HEK293 (cell line): ENCODE results near the gene HMCN1.
"Not testable (repeated sequence)": the region's sequence is repeated elsewhere in the genome, so short reads cannot be mapped to it uniquely, and the experiment has no call there.

Experiments used
- CTCF ChIA-PET: fragments of 350-600 bp; formaldehyde crosslinking; extraction: SDS; loops from one replicate; lab custom pipeline; 2021; ENCODE audit warnings: antibody characterized with exemption; lab: Yijun Ruan, JAX
- POLR2A ChIA-PET: fragments of 300-600 bp; formaldehyde crosslinking; extraction: SDS; loops from one replicate; lab custom pipeline; 2020; ENCODE audit warnings: antibody characterized with exemption, inconsistent platforms; lab: Yijun Ruan, JAX
- H3K27ac ChIP-seq: fragments of 200-500 bp; sonication (Bioruptor generic); 2 replicates; pipeline ENCODE4 v1.5.1; 2014; ENCODE audit warnings: low read depth, low read length, control low read depth, inconsistent platforms; ENCODE audit errors: extremely low read depth
- H3K36me3 ChIP-seq, 2 experiments: fragments of 200-500 bp in 1 of 2; sonication (Bioruptor generic) in 1 of 2; 1 replicate in 1 of 2; 2 replicates in 1 of 2; pipeline ENCODE4 v1.5.1; 2014 to 2017; ENCODE audit warnings: inconsistent platforms in 2 of 2, low read length in 2 of 2; ENCODE audit not compliant: control insufficient read depth in 2 of 2, insufficient read depth in 1 of 2
- H3K4me1 ChIP-seq: fragments of 200-500 bp; sonication (Bioruptor generic); 2 replicates; pipeline ENCODE4 v1.5.1; 2014; ENCODE audit warnings: mild to moderate bottlenecking, low read length, inconsistent platforms; ENCODE audit not compliant: control insufficient read depth, insufficient read depth
- H3K4me3 ChIP-seq: 2 replicates; pipeline ENCODE4 v1.5.1; 2011; ENCODE audit warnings: low read depth, mild to moderate bottlenecking, control low read depth, low read length, moderate library complexity
- H3K9me3 ChIP-seq: fragments of 200-500 bp; sonication (Bioruptor generic); 2 replicates; pipeline ENCODE4 v1.5.1; 2014; ENCODE audit warnings: low read depth, low read length, inconsistent platforms; ENCODE audit not compliant: control insufficient read depth, insufficient read depth
- PRDM1 ChIP-seq: fragments of 450-650 bp; formaldehyde crosslinking; IDR thresholded peaks from 2 replicates; pipeline ENCODE4; 2016; ENCODE audit warnings: missing biosample characterization, missing genetic modification characterization
- SP2 ChIP-seq: fragments of 450-650 bp; formaldehyde crosslinking; IDR thresholded peaks from 2 replicates; pipeline ENCODE4 v1.5.1; 2016; ENCODE audit warnings: missing biosample characterization, missing genetic modification characterization
- TCF7L2 ChIP-seq: IDR thresholded peaks from 2 replicates; pipeline ENCODE4 v1.6.1; 2011; ENCODE audit warnings: low read depth, mild to moderate bottlenecking, inconsistent platforms, low read length, moderate library complexity, borderline replicate concordance
- TRIM28 ChIP-seq: IDR thresholded peaks from 2 replicates; pipeline ENCODE4 v1.6.1; 2011; ENCODE audit warnings: low read length, control low read depth, borderline replicate concordance
- ZEB2 ChIP-seq: fragments of 450-650 bp; formaldehyde crosslinking; IDR thresholded peaks from 2 replicates; pipeline ENCODE4 v1.5.1; 2016; ENCODE audit warnings: missing biosample characterization, missing genetic modification characterization
- ZFP41 ChIP-seq: fragments of 450-650 bp; formaldehyde crosslinking; IDR thresholded peaks from 2 replicates; pipeline ENCODE4 v1.5.1; 2016; ENCODE audit warnings: missing biosample characterization, missing genetic modification characterization, borderline replicate concordance
- ZNF112 ChIP-seq: fragments of 450-650 bp; formaldehyde crosslinking; IDR thresholded peaks from 2 replicates; pipeline ENCODE4 v1.5.0; 2017; ENCODE audit warnings: missing biosample characterization, missing genetic modification characterization
- ZNF184 ChIP-seq: fragments of 450-650 bp; IDR thresholded peaks from 2 replicates; pipeline ENCODE4 v1.5.1; 2018; ENCODE audit warnings: missing biosample characterization, mild to moderate bottlenecking, missing genetic modification characterization
- ZNF341 ChIP-seq: fragments of 450-650 bp; formaldehyde crosslinking; IDR thresholded peaks from 2 replicates; pipeline ENCODE4; 2016; ENCODE audit warnings: low read depth, missing biosample characterization, missing genetic modification characterization
- ZNF549 ChIP-seq: fragments of 450-650 bp; IDR thresholded peaks from 2 replicates; pipeline ENCODE4 v1.5.1; 2018; ENCODE audit warnings: missing biosample characterization, missing genetic modification characterization, mild to moderate bottlenecking, inconsistent platforms, moderate library complexity
- ZNF555 ChIP-seq: fragments of 450-650 bp; formaldehyde crosslinking; conservative IDR thresholded peaks from 2 replicates; pipeline ENCODE4 v1.5.1; 2017; ENCODE audit warnings: missing biosample characterization, mild to moderate bottlenecking, missing genetic modification characterization, inconsistent platforms
- ZNF558 ChIP-seq: fragments of 450-650 bp; formaldehyde crosslinking; IDR thresholded peaks from 2 replicates; pipeline ENCODE4 v1.5.1; 2016; ENCODE audit warnings: missing biosample characterization, missing genetic modification characterization
- ZNF561 ChIP-seq: fragments of 450-650 bp; IDR thresholded peaks from 2 replicates; pipeline ENCODE4 v1.5.1; 2018; ENCODE audit warnings: missing biosample characterization, missing genetic modification characterization, borderline replicate concordance
- ZNF585B ChIP-seq: fragments of 450-650 bp; formaldehyde crosslinking; IDR thresholded peaks from 2 replicates; pipeline ENCODE4 v1.5.1; 2016; ENCODE audit warnings: missing biosample characterization, missing genetic modification characterization
- ZNF623 ChIP-seq: fragments of 450-650 bp; formaldehyde crosslinking; IDR thresholded peaks from 2 replicates; pipeline ENCODE4 v1.5.1; 2016; ENCODE audit warnings: missing biosample characterization, missing genetic modification characterization
- ZNF629 ChIP-seq: fragments of 450-650 bp; formaldehyde crosslinking; IDR thresholded peaks from 2 replicates; pipeline ENCODE4 v1.5.1; 2017; ENCODE audit warnings: missing biosample characterization, missing genetic modification characterization
- ZNF654 ChIP-seq: fragments of 450-650 bp; formaldehyde crosslinking; IDR thresholded peaks from 2 replicates; pipeline ENCODE4 v1.5.1; 2016; ENCODE audit warnings: low read depth, missing biosample characterization, missing genetic modification characterization
- ZNF660 ChIP-seq: fragments of 450-650 bp; IDR thresholded peaks from 2 replicates; pipeline ENCODE4 v1.5.1; 2018; ENCODE audit warnings: missing biosample characterization, mild to moderate bottlenecking, missing genetic modification characterization
- ZNF670 ChIP-seq: fragments of 450-650 bp; formaldehyde crosslinking; IDR thresholded peaks from 2 replicates; pipeline ENCODE4 v1.5.1; 2016; ENCODE audit warnings: missing biosample characterization, missing genetic modification characterization, low read depth
- ZNF707 ChIP-seq: fragments of 450-650 bp; formaldehyde crosslinking; IDR thresholded peaks from 2 replicates; pipeline ENCODE4 v1.5.1; 2016; ENCODE audit warnings: missing biosample characterization, missing genetic modification characterization
- ZXDB ChIP-seq: fragments of 450-650 bp; formaldehyde crosslinking; IDR thresholded peaks from 2 replicates; pipeline ENCODE4 v1.5.1; 2016; ENCODE audit warnings: missing biosample characterization, missing genetic modification characterization
- TF ChIP-seq, protein P1 (sequence below): fragments of 450-650 bp; formaldehyde crosslinking; IDR thresholded peaks from 2 replicates; pipeline ENCODE4 v1.5.1; 2016; ENCODE audit warnings: missing biosample characterization, missing genetic modification characterization
- TF ChIP-seq, protein P2 (sequence below): fragments of 450-650 bp; formaldehyde crosslinking; IDR thresholded peaks from 2 replicates; pipeline ENCODE4 v1.5.1; 2017; ENCODE audit warnings: missing biosample characterization, missing genetic modification characterization

HMCN1 gene

DNA sequence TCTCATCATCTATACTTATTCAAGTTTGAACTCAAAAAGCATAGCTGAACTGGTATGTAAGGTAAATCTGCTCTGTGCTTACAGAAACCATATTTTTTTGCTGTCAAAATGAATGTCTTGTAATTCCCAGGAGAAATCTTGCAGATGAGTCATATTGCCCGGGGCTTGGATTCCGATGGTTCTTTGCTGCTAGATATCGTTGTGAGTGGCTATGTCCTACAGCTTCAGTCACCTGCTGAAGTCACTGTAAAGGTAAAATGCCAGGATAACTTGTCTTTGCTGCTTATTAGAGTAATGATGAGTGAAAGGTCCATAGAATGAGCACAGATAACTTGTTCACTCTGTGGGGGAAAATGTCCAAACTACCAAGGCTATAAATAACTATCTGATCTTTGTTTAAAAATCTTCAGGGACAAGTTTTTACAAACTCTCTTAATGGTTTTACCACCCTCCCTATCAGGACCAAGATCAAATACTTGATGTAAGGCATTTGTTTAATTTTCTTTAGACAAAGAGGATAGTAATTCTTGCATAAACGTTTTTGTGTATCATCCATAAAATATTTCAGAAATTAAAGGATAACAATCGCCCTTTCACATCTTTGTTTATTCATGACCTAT, 418.5 kb downstream of the HMCN1 start (continued):
- TF ChIP-seq, protein P1, sequence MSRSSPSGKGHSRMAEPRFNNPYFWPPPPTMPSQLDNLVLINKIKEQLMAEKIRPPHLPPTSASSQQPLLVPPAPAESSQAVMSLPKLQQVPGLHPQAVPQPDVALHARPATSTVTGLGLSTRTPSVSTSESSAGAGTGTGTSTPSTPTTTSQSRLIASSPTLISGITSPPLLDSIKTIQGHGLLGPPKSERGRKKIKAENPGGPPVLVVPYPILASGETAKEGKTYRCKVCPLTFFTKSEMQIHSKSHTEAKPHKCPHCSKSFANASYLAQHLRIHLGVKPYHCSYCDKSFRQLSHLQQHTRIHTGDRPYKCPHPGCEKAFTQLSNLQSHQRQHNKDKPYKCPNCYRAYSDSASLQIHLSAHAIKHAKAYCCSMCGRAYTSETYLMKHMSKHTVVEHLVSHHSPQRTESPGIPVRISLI (tag by site-specific recombination), result peak; percentile 65; the same call in 1 of the 2 replicates
- TF ChIP-seq ZNF555 (tag by site-specific recombination) (no peak), ZNF660 (tag by site-specific recombination) (0 out of 2 replicates have a peak, but pooled peaks have one; percentile 7), ZNF341 (tag by site-specific recombination) (no peak), ZEB2 (0 out of 2 replicates have a peak, but pooled peaks have one; percentile 42), ZNF558 (tag by site-specific recombination) (peak; percentile 91), ZNF184 (tag by site-specific recombination) (0 out of 2 replicates have a peak, but pooled peaks have one; percentile 40), TRIM28 (0 out of 2 replicates have a peak, but pooled peaks have one; percentile 24), ZNF629 (tag by site-specific recombination) (peak; percentile 33; the same call in 1 of the 2 replicates), ZFP41 (no peak), ZNF112 (tag by site-specific recombination) (no peak), ZNF549 (no peak), TCF7L2 (peak; percentile 45; the same call in 1 of the 2 replicates)
- TF ChIP-seq, protein P2, sequence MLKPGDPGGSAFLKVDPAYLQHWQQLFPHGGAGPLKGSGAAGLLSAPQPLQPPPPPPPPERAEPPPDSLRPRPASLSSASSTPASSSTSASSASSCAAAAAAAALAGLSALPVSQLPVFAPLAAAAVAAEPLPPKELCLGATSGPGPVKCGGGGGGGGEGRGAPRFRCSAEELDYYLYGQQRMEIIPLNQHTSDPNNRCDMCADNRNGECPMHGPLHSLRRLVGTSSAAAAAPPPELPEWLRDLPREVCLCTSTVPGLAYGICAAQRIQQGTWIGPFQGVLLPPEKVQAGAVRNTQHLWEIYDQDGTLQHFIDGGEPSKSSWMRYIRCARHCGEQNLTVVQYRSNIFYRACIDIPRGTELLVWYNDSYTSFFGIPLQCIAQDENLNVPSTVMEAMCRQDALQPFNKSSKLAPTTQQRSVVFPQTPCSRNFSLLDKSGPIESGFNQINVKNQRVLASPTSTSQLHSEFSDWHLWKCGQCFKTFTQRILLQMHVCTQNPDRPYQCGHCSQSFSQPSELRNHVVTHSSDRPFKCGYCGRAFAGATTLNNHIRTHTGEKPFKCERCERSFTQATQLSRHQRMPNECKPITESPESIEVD (tag by site-specific recombination), result peak; percentile 33; the same call in 1 of the 2 replicates
- TF ChIP-seq, all 188 proteins: peak for 13

DNA sequence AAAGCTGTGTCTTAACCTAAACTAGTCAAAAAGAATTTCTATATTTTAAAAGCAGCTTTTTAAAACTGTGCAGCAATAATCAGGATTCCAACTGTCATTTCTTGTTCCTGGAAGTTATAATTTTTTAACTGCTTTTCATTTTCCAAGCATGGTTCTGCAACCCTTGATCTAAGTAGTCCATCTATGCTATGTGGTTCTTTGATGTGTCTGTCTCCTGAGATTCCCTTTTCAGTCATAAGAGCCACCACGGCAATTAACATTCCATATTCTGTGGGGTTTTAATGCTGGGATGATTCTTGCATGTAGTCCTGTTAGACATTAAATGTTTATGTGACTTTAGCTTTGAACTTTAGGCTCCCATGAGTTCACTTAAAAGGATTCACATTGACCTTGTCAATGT, 420.5 kb downstream of the HMCN1 start:
- H3K4me3 ChIP-seq, result no peak overlapping the region
- H3K4me1 ChIP-seq, result no peaks in the 10 kb centered on the region
- ChIA-PET CTCF (interaction anchor here (0.6 to 1.8 kb wide), 5 partner anchors 10 to 435 kb away, joined by 3 to 10 read pairs (median 3); no protein-coding TSS in a partner anchor), POLR2A (no interaction called here)
- H3K27ac ChIP-seq, result no peak overlapping the region
- no peaks in the 10 kb centered on the region for H3K36me3 ChIP-seq
- H3K9me3 ChIP-seq, result no peaks in the 10 kb centered on the region
- TF ChIP-seq SP2 (tag by site-specific recombination) (no peak), ZNF670 (no peak), ZNF184 (tag by site-specific recombination) (no peak), ZNF561 (tag by site-specific recombination) (no peak), ZXDB (tag by site-specific recombination) (no peak), ZNF707 (tag by site-specific recombination) (no peak), ZNF585B (tag by site-specific recombination) (no peak)
- TF ChIP-seq, protein P1 (tag by site-specific recombination), result no peak
- TF ChIP-seq, all 188 proteins: peak for 0

DNA sequence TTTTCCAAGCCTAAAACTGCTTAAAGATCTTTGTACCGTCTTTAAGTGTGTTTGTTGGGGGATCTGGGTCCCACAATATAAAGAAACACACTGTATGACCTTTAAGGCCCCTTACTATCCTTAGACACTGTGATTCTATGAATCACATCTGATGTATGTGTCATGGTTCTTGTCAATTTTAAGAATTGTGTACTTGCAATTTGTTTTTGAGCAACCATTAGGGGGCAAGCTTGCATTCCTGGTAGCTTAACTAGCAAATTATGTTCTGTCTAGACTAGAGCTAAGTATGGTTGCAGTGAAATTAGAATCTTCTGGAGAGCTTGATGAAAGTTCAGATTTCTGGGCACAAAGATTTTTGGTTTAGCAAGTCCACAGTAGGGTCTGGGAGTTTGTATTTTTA, 421.4 kb downstream of the HMCN1 start:
- no peaks in the 10 kb centered on the region for H3K4me1 ChIP-seq
- no peak overlapping the region for H3K4me3 ChIP-seq
- no peaks in the 10 kb centered on the region for H3K36me3 ChIP-seq
- ChIA-PET CTCF (interaction anchor here (0.6 to 1.8 kb wide), 13 partner anchors 9 to 435 kb away, joined by 3 to 10 read pairs (median 3); no protein-coding TSS in a partner anchor), POLR2A (no interaction called here)
- no peaks in the 10 kb centered on the region for H3K9me3 ChIP-seq
- TF ChIP-seq ZNF654 (tag by site-specific recombination) (peak; percentile 47), PRDM1 (tag by site-specific recombination) (0 out of 2 replicates have a peak, but pooled peaks have one; percentile 28), ZNF623 (tag by site-specific recombination) (no peak)
- H3K27ac ChIP-seq, result no peak overlapping the region

DNA sequence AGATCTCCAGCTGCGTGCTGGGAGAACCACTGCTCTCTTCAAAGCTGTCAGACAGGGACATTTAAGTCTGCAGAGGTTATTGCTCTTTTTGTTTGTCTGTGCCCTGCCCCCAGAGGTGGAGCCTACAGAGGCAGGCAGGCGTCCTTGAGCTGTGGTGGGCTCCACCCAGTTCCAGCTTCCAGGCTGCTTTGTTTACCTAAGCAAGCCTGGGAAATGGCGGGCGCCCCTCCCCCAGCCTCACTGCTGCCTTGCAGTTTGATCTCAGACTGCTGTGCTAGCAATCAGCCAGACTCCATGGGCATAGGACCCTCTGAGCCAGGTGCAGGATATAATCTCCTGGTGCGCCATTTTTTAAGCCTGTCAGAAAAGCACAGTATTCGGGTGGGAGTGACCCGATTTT, 428.7 kb downstream of the HMCN1 start:
- H3K4me1 ChIP-seq, POLR2A ChIA-PET, H3K27ac ChIP-seq, H3K9me3 ChIP-seq, H3K36me3 ChIP-seq, H3K4me3 ChIP-seq: not testable (repeated sequence)
- CTCF ChIA-PET, result interaction anchor here (4.0 kb wide), 1 partner anchor 8 kb away, joined by 10 read pairs; no protein-coding TSS in a partner anchor
